Muscle of leg (tissue), 11 donors: ENCODE data around the gene COPG2. TPM values are rescaled to one million over a fixed set of nuclear protein-coding genes. Genes with fewer than 3 reads are reported as not detected.
A peak's percentile ranks its signal among the peaks of the same experiment; 100 is the strongest.

Experiments used
- DNase-seq: peaks from one replicate; pipeline ENCODE4 v3.0.0; 2013
- H3K27ac ChIP-seq: one replicate; pipeline ENCODE4 v1.5.1; 2013; ENCODE audit warnings: mild to moderate bottlenecking, low read length, control low read depth
- H3K27me3 ChIP-seq: one replicate; pipeline ENCODE4 v1.6.1; 2013; ENCODE audit warnings: low read length; ENCODE audit not compliant: control insufficient read depth, insufficient read depth
- H3K36me3 ChIP-seq: one replicate; pipeline ENCODE4 v1.6.1; 2013; ENCODE audit warnings: low read length; ENCODE audit not compliant: control insufficient read depth, insufficient read depth
- H3K4me1 ChIP-seq: one replicate; pipeline ENCODE4 v1.6.1; 2013; ENCODE audit warnings: low read length; ENCODE audit not compliant: control insufficient read depth, insufficient read depth
- H3K4me3 ChIP-seq: one replicate; pipeline ENCODE4 v1.5.1; 2013; ENCODE audit warnings: low read length, control low read depth
- H3K9me3 ChIP-seq: replicated peaks from 2 replicates; pipeline ENCODE4 v1.6.1; 2013; ENCODE audit warnings: low read depth, low read length; ENCODE audit not compliant: control insufficient read depth
- WGBS: methylation state at CpG from one replicate; pipeline ENCODE4 v1.1.5; 2013; ENCODE audit warnings: missing lambda C conversion rate; ENCODE audit not compliant: insufficient coverage; 5-methylcytosine and 5-hydroxymethylcytosine counted together
- polyA plus RNA-seq, 8 donors: library from polyadenylated mRNA; unstranded; fragments of 120-200 nt; gene quantifications; one replicate each; pipeline versions ENCODE4 v1.2.1 to v1.2.3, GENCODE V29; 2013; ENCODE audit warnings: inconsistent platforms in 1 of 8, low replicate concordance in 1 of 8; ENCODE audit not compliant: insufficient read length in 8 of 8, insufficient read depth in 1 of 8
- total RNA-seq: library from RNA; stranded (reverse); fragments of 120-200 nt; gene quantifications from one replicate; pipeline ENCODE4 v1.2.4, GENCODE V29; 2013

COPG2 gene
- total and polyA plus RNA-seq, 9 donors = 32.7 to 42.4 (median 36.2) TPM

DNA sequence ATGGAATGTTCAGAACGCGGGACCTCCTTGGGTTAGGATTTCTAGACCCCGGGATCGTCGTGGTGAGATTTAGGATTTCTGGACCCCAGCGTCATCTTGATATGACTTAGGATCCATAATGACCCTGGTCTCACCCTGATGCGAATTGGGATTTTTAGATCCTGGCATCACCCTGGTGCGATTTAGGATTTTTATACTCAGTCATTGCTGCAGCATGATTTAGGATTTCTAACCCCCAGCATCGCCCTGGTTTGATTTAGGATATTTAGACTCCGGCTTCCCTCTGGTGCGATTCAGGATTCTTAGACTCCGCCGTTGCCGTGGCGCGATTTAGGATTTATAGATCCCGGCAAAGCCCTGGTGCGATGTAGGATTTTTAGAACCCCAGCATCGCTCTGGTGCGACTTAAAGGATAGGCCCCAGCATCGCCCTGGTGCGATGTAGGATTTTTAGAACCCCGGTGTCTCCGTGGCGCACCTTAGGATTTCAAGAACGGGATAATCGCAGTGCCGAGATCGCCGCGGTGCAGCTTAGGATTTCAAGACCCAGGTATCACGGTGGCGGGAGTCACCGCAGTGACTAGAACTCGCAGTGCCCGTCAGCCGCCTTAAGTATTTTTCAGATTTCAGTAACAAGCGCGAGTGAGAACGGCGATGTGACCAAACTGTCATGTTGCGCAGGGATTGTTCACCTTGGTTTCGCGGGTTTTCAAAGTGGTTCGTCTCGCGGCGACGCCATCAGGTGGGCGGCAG, 175.8 kb downstream of the COPG2 start:
- peak overlapping the region; percentile 64 for H3K4me3 ChIP-seq
- 48% methylated on average over 45 of the region's 50 CpGs for WGBS
- H3K4me1 ChIP-seq = peaks cover 18% of the 10 kb centered on the region
- H3K36me3 ChIP-seq = peaks cover 12% of the 10 kb centered on the region
- no peaks in the 10 kb centered on the region for H3K27me3 ChIP-seq
- no peak for DNase-seq
- peaks cover 4% of the 10 kb centered on the region for H3K9me3 ChIP-seq
- H3K27ac ChIP-seq = peak overlapping the region; percentile 83

DNA sequence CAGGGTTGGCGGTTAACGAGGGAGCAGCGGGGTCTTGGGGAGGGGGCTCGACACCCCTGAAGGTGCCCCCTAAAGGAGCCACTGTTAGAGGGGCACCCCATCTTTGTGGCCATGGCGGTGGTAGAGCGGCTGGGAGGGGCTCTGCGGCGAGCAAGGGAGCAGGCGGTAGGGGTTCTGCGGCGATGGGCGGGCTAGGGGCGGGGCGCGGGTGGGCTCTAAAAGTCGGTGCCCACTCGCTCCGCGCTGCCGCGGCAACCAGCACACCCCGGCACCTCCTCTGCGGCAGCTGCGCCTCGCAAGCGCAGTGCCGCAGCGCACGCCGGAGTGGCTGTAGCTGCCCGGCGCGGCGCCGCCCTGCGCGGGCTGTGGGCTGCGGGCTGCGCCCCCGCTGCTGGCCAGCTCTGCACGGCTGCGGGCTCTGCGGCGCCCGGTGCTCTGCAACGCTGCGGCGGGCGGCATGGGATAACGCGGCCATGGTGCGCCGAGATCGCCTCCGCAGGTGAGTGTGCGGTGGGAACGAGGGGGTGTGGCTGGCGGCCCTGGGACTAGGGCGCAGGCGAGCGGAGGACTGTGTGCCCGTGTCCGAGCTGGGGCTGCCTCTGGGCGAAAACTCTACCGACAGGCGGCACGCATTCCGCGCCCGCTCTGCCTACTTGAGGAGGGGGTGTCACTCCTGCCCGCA, 176.6 kb downstream of the COPG2 start, which contains the start of gene MEST:
TSS of gene MEST (plus strand) at position 245 of the 682 bp plus-strand sequence. CDS start at position 474, 229 bp downstream.
- Histone ChIP-seq H3K4me3 (peak within 1 kb of the TSS; percentile 64), H3K27ac (peak within 1 kb of the TSS; percentile 96), H3K4me1 (peaks cover 16% of the 10 kb centered on the region), H3K9me3 (peaks cover 4% of the 10 kb centered on the region), H3K36me3 (peaks cover 6% of the 10 kb centered on the region), H3K27me3 (no peaks in the 10 kb centered on the region)
- 58% methylated on average over 70 of the region's 71 CpGs for WGBS
- peak; percentile 88 for DNase-seq

DNA sequence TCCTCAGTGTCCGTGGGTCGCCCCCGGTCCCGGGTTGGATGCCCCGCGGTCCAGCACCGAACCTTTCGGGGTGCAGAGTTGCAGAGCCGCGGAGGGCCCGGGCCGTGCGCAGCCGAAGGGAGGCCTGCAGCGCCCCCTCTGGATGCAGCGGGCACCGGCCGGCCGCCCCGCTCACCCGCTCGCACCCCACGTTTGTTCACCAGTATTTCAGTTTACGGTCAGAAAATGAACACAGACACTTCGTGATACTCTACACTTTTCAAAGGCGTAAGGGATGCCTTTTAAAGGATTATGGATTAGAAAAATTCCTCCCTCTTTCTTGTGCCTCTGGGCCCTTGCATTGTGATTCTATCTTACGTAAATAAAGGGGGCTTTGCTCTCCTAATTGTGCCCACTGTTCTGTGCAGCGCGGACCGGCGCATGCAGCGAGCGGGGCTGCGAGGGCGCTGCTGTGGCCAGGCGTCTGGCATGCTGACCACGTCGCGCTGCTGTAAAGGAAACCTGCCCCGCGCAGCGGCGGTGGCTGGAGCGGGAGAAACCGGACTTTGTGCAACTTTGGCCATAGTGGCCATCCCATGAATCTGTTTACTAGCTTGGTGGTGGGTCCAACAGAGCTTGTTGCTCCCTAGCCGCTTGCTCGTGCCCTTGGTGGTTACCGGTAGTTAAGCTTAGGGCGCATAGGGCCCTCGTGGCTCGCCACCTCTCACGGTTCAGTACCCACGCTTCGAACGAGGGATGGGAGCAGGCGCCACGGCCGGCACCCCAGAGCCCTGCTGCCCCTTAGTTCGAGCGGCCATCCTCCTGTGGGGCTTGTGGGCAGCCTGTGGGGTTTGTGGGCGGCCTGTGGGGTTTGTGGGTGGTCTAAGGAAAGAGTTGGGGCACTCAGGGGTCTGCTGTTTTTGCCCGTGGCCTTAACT, 177.4 kb downstream of the COPG2 start:
- Histone ChIP-seq H3K27ac (peak overlapping the region; percentile 96), H3K4me3 (peak overlapping the region; percentile 64), H3K36me3 (peaks cover 6% of the 10 kb centered on the region), H3K27me3 (no peaks in the 10 kb centered on the region), H3K9me3 (peaks cover 4% of the 10 kb centered on the region), H3K4me1 (peaks cover 24% of the 10 kb centered on the region)
- DNase-seq = peak; percentile 77
- 53% methylated on average over 46 of the region's 62 CpGs for whole genome bisulfite sequencing

DNA sequence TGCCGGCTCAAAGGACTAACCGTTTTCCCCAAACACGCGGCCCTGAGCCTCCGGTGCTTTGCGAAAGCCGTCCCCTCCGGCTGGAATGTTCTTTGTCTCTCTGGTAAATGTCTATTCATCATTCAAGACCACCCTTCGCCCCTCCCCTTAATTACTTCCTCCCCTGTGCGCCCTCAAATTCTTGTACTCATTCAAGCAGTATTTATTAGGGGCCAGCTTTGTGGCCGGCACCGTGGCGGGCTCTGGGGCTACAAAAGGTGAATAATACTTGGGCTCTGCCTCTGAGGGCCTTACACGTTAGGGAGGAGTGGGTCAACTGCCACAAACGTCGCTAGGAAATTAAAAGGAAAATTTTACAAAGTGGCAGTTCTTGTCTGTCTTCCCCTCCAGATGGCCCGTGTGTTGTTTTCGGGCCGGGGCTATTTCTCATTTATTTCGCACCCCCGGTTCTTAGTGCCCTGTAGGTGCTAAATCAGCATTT, 178.2 kb downstream of the COPG2 start:
- H3K4me1 ChIP-seq = peaks cover 27% of the 10 kb centered on the region
- H3K36me3 ChIP-seq = peaks cover 4% of the 10 kb centered on the region
- peak overlapping the region; percentile 19 for H3K4me3 ChIP-seq
- DNase-seq = peak; percentile 73
- H3K9me3 ChIP-seq = peaks cover 4% of the 10 kb centered on the region
- 55% methylated on average over 13 of the region's 21 CpGs for WGBS
- H3K27ac ChIP-seq = peak overlapping the region; percentile 96
- H3K27me3 ChIP-seq = no peaks in the 10 kb centered on the region

DNA sequence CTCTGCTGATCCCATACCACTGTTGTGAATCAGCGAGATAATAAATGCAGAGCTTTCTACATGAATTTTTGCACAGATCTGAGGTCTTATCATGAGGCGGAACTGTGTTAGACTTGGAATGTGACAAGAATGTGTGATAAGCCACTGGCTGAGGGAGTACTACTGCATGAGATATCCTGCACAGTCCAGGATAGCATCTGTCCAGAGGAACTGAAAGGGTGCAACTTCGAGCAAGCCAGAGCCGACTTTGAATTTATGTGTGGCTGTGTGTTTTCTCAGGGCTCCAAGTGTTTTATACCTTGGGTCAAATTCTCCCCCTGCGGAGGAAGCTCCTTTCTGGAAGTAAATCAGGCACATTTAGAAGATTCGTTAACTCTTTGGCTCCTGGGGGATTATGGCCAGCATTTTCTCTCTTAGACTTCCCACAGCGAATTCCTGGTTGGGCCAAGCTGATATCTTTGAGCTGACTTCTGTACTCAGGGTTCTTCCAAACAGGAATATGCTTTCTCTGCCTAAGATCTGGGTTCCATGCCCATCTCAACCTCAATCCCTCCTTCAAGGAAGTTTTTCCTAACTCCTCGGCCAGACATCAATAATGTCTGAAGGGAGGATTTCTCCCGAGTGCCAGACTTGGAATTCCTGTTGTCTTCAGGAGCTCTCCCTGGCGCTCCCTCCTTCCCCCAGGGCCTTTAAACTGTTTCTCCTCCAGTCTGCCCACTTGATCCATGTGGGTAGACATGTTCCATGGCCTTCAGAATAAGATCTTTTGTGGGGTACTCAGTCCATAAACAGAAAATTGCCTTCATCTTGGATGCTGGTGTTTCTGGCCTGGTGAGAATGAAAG, 179.2 kb downstream of the COPG2 start:
- peak; percentile 85 for DNase-seq
- no peaks in the 10 kb centered on the region for H3K36me3 ChIP-seq
- WGBS = 38% methylated on average over 5 of the region's 10 CpGs
- H3K9me3 ChIP-seq = peaks cover 4% of the 10 kb centered on the region
- H3K4me1 ChIP-seq = peaks cover 27% of the 10 kb centered on the region
- H3K27ac ChIP-seq = peak overlapping the region; percentile 96
- no peak overlapping the region for H3K4me3 ChIP-seq
- H3K27me3 ChIP-seq = no peaks in the 10 kb centered on the region

DNA sequence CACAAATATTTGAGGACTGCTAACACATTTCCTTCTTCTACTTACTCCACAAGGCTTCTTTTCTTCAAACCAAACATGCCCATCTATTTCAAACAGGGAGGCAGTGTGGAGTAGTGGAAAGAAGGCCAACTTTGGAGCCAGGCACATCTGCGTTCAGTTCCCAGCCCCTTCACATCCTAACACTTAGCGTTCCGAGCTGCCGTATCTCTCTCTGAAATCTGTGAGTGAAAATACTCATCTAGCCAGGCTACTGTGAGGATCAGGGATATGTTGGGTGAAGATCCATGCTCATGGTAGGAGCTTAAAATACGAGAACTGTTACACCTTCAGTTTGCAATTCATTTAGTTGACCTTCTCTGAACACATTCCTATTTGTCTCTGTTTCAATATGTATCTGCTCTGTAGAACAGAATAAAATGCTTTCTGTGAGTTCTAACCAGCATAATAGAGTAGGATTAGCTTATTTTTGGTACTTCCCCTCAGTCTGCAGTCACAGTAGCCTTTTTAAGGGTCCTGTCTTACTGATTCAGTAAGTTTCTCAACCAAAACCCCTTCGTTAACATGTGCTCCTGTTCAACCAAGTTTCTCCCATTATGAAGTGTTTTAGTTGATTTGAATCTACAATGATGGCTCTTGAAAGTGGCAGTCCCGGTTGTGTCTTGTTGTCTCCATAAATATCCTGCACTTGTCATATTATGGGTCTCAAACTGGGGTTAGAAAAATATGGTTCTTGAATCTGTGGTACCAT, 180.0 kb downstream of the COPG2 start:
- peaks cover 4% of the 10 kb centered on the region for H3K9me3 ChIP-seq
- H3K4me1 ChIP-seq = peaks cover 27% of the 10 kb centered on the region
- H3K4me3 ChIP-seq = no peak overlapping the region
- no peaks in the 10 kb centered on the region for H3K36me3 ChIP-seq
- no peaks in the 10 kb centered on the region for H3K27me3 ChIP-seq
- no CpG with 5 or more reads among the region's 7 CpGs for WGBS
- peak overlapping the region; percentile 96 for H3K27ac ChIP-seq
- DNase-seq = no peak

DNA sequence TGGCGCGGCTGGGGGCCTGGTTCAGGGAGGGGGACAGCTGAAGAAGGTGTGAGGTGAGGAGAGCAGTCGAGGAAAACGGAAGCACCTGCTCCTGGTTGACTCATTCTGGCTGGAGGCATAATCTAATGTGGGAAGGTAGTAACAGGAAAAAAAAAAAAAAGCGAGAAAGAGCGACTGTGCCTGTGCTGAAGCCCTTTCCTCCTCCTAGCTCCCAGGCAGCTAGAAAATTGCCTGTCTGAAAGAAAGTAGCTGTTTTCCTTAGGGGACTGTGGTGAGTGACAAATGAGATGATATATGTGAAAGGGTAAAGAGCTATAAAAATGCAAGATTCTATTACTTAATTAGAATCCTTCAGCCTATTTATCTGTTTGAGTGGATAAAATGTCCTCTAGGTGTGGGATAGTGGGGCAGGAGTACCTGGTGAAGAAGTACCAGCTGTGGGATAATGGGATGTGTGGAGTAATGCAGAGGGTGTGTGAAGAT, 181.6 kb downstream of the COPG2 start:
- no peak for DNase-seq
- H3K27me3 ChIP-seq = no peaks in the 10 kb centered on the region

DNA sequence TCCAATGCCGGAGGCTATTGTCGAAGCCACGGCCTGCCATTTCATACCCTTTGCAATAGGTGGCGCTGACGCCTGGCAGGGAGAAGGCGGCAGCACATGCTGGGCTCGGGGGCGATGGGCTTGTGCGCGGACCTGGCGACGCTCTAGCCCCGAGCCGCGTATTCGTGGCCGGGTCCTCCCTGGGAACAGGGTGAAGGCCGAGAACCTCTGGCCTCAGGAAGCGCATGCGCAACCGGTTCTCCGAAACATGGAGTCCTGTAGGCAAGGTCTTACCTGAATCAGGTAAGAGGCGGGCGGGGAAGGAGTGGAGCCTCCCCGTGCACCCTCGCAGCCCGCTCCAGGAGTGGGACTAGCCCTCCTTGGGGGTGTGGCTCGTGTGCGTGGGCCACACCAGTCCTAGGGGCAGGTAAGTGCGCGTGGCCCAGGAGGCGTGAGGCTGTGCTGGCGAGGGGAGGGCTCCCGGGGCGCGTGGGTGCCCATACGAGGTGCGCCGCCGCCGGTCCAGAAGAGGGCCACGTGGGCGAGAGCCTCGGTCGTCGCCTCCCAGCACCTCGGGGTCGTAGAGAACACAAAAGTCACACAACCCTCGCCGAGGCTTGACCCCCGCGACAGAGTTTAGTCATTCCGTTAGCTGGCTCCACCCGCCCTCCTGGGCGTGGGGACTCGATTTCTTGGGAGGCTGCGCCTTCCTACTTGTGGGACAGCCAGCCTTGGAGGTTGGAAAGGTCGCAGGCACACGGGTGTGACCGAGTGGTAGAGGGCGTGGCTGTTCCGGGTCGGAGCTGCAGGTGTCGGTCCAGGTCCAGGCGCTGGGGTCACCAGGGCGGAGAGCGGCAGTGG, 182.2 kb downstream of the COPG2 start:
- Histone ChIP-seq H3K36me3 (no peaks in the 10 kb centered on the region), H3K27me3 (no peaks in the 10 kb centered on the region), H3K27ac (no peak overlapping the region), H3K4me1 (peaks cover 30% of the 10 kb centered on the region), H3K9me3 (peaks cover 3% of the 10 kb centered on the region), H3K4me3 (peak overlapping the region; percentile 33)
- 33% methylated on average over 67 of the region's 67 CpGs for WGBS
- DNase-seq = no peak

More for the DNA sequence above, 181.6 kb downstream of the COPG2 start:
- Histone ChIP-seq H3K4me3 (peak overlapping the region; percentile 33), H3K27ac (no peak overlapping the region), H3K9me3 (peaks cover 4% of the 10 kb centered on the region), H3K4me1 (peaks cover 27% of the 10 kb centered on the region), H3K36me3 (no peaks in the 10 kb centered on the region)
- WGBS = 33% methylated on average over 4 of the region's 6 CpGs
